Osteoblast (primary cell): ENCODE data around the gene RPIA. TPM values are rescaled to one million over a fixed set of nuclear protein-coding genes. Genes with fewer than 3 reads are reported as not detected.

Experiments
- DNase-seq: peaks from one replicate; pipeline ENCODE4 v3.0.0; 2011; ENCODE audit warnings: low spot score, mixed read lengths; ENCODE audit not compliant: insufficient read length; ENCODE audit errors: missing footprints
- H2AFZ ChIP-seq: 2 replicates; pipeline ENCODE4 v1.6.0; 2011; ENCODE audit warnings: mild to moderate bottlenecking, low read length
- H3K27ac ChIP-seq: 2 replicates; pipeline ENCODE4 v1.5.1; 2011; ENCODE audit warnings: mild to moderate bottlenecking, low read depth, low read length, moderate library complexity
- H3K27me3 ChIP-seq: 2 replicates; pipeline ENCODE4 v1.6.0; 2012; ENCODE audit warnings: mild to moderate bottlenecking, control low read depth, inconsistent platforms, low read length, moderate library complexity; ENCODE audit not compliant: insufficient read depth
- H3K36me3 ChIP-seq: 2 replicates; pipeline ENCODE4 v1.5.1; 2011; ENCODE audit warnings: mild to moderate bottlenecking, low read length, control low read depth, moderate library complexity; ENCODE audit not compliant: insufficient read depth
- H3K4me1 ChIP-seq: 2 replicates; pipeline ENCODE4 v1.5.1; 2011; ENCODE audit warnings: mild to moderate bottlenecking, low read length, control low read depth, moderate library complexity; ENCODE audit not compliant: insufficient read depth
- H3K4me2 ChIP-seq: 2 replicates; pipeline ENCODE4 v1.6.0; 2011; ENCODE audit warnings: mild to moderate bottlenecking, low read length; ENCODE audit not compliant: insufficient read depth
- H3K4me3 ChIP-seq: fragments of 200-600 bp; sonication (generic); 3 replicates; pipeline ENCODE4 v1.5.1; 2012; ENCODE audit warnings: mild to moderate bottlenecking, low read length, inconsistent platforms; ENCODE audit not compliant: insufficient read depth
- H3K79me2 ChIP-seq: 2 replicates; pipeline ENCODE4 v1.6.0; 2012; ENCODE audit warnings: mild to moderate bottlenecking, low read length, control low read depth, inconsistent platforms; ENCODE audit not compliant: insufficient read depth
- H3K9me3 ChIP-seq: 2 replicates; pipeline ENCODE4 v1.5.1; 2011; ENCODE audit warnings: low read depth, low read length, control low read depth
- H4K20me1 ChIP-seq: 2 replicates; pipeline ENCODE4 v1.6.0; 2012; ENCODE audit warnings: mild to moderate bottlenecking, low read length, control low read depth; ENCODE audit not compliant: insufficient read depth
- CTCF ChIP-seq: IDR thresholded peaks from 2 replicates; pipeline ENCODE4 v1.5.1; 2011; ENCODE audit warnings: mild to moderate bottlenecking, low read depth, low read length, moderate library complexity; ENCODE audit errors: extremely low read depth
- total RNA-seq: library from RNA; depleted of rRNA; stranded (reverse); fragments of >200 nt; gene quantifications from 2 replicates; pipeline ENCODE4 v1.2.3, GENCODE V29; 2012

The RPIA gene
- total RNA-seq, 1 donor = 6.2 TPM

- TF ChIP-seq CTCF = no peak
- Histone ChIP-seq H3K9me3 (no peaks in the 10 kb centered on the region), H3K27ac (no peak overlapping the region), H3K27me3 (no peaks in the 10 kb centered on the region), H3K79me2 (no peaks in the 10 kb centered on the region), H3K36me3 (peaks cover 14% of the 10 kb centered on the region), H3K4me2 (no peak overlapping the region), H2AFZ (no peak overlapping the region), H4K20me1 (no peaks in the 10 kb centered on the region), H3K4me1 (no peaks in the 10 kb centered on the region), H3K4me3 (no peak overlapping the region)
- no peak for DNase-seq
Observed at GRCh38 chr2:88747990-88748389, 56.5 kb downstream of the RPIA start.

- H3K4me1 ChIP-seq = no peaks in the 10 kb centered on the region
- H3K27ac ChIP-seq = no peak overlapping the region
- H3K4me3 ChIP-seq = no peak overlapping the region
- no peaks in the 10 kb centered on the region for H4K20me1 ChIP-seq
- peaks cover 14% of the 10 kb centered on the region for H3K36me3 ChIP-seq
- no peak for DNase-seq
- H3K4me2 ChIP-seq = no peak overlapping the region
- TF ChIP-seq CTCF = no peak
- H3K27me3 ChIP-seq = no peaks in the 10 kb centered on the region
- H3K79me2 ChIP-seq = no peaks in the 10 kb centered on the region
- no peak overlapping the region for H2AFZ ChIP-seq
- no peaks in the 10 kb centered on the region for H3K9me3 ChIP-seq
Observed at GRCh38 chr2:88751768-88752167, 60.3 kb downstream of the RPIA start.

GRCh38 chr2:88753833-88754584 lies 62.5 kb downstream of the RPIA start:
- H4K20me1 ChIP-seq = no peaks in the 10 kb centered on the region
- no peaks in the 10 kb centered on the region for H3K4me1 ChIP-seq
- no peak overlapping the region for H2AFZ ChIP-seq
- no peaks in the 10 kb centered on the region for H3K27me3 ChIP-seq
- H3K9me3 ChIP-seq = no peaks in the 10 kb centered on the region
- H3K27ac ChIP-seq = no peak overlapping the region
- H3K4me3 ChIP-seq = no peak overlapping the region
- DNase-seq = no peak
- no peak for TF ChIP-seq CTCF
- H3K36me3 ChIP-seq = peaks cover 9% of the 10 kb centered on the region
- no peak overlapping the region for H3K4me2 ChIP-seq
- no peaks in the 10 kb centered on the region for H3K79me2 ChIP-seq

- no peak overlapping the region for H2AFZ ChIP-seq
- TF ChIP-seq CTCF = no peak
- no peaks in the 10 kb centered on the region for H3K9me3 ChIP-seq
- no peaks in the 10 kb centered on the region for H3K27me3 ChIP-seq
- no peak overlapping the region for H3K27ac ChIP-seq
- H4K20me1 ChIP-seq = no peaks in the 10 kb centered on the region
- DNase-seq = no peak
- H3K36me3 ChIP-seq = peaks cover 9% of the 10 kb centered on the region
- H3K79me2 ChIP-seq = no peaks in the 10 kb centered on the region
- H3K4me2 ChIP-seq = no peak overlapping the region
- H3K4me3 ChIP-seq = no peak overlapping the region
- H3K4me1 ChIP-seq = no peaks in the 10 kb centered on the region
Observed at GRCh38 chr2:88754585-88755320, 63.3 kb downstream of the RPIA start.
